Lower lobe of right lung (tissue), 2 donors: ENCODE data around the gene OR52H1. TPM values are rescaled to one million over a fixed set of nuclear protein-coding genes. Genes with fewer than 3 reads are reported as not detected.
"Not testable (repeated sequence)": the region's sequence is repeated elsewhere in the genome, so short reads cannot be mapped to it uniquely, and the experiment has no call there.

Experiments
- ATAC-seq, 2 donors: fragments of 200-7000 bp; cut with Tn5 transposase; one replicate each; pipeline ENCODE4 v1.9.1; 2020 to 2022; ENCODE audit warnings: mild to moderate bottlenecking in 2 of 2, moderate library complexity in 2 of 2
- DNase-seq: peaks from one replicate; pipeline ENCODE4 v3.0.0-alpha.2; 2020
- H3K27ac ChIP-seq: fragments of 200-600 bp; one replicate; pipeline ENCODE4 v1.8.0; 2022
- H3K27me3 ChIP-seq: fragments of 200-600 bp; one replicate; pipeline ENCODE4 v1.8.0; 2022; ENCODE audit warnings: low read depth
- H3K36me3 ChIP-seq: fragments of 200-600 bp; one replicate; pipeline ENCODE4 v1.8.0; 2022; ENCODE audit warnings: mild to moderate bottlenecking
- H3K4me1 ChIP-seq: fragments of 200-600 bp; one replicate; pipeline ENCODE4 v1.8.0; 2022
- H3K4me3 ChIP-seq: fragments of 200-600 bp; one replicate; pipeline ENCODE4 v1.8.0; 2022; ENCODE audit warnings: mild to moderate bottlenecking
- H3K9me3 ChIP-seq: fragments of 200-600 bp; one replicate; pipeline ENCODE4 v1.8.0; 2022
- intact Hi-C: fragments of 100-400 bp; cut with DNase I; formaldehyde crosslinking; loops from one replicate; pipeline ENCODE4 v1.11.0; 2022
- total RNA-seq: library from RNA; stranded (reverse); fragmentation: NEBNext Ultra II Directional; extraction: Animal tissue kit (Norgen Biotek cat#: 25700); gene quantifications from one replicate; pipeline ENCODE4 v1.2.1, GENCODE V29; 2021
- TF ChIP-seq, protein P1 (sequence below): fragments of 200-600 bp; IDR thresholded peaks from one replicate; pipeline ENCODE4 v1.8.0; 2022; ENCODE audit warnings: antibody characterized with exemption, mild to moderate bottlenecking
- donor health status: DM: no; HTN: yes; CAD: no; lungs with severe emphysema.

Gene OR52H1
- total RNA-seq, 1 donor from 2014 or later, result 0.35 TPM

GRCh38 chr11:5591613-5592012 is 43.3 kb upstream of the OR52H1 start:
- H3K27ac ChIP-seq, result no peak overlapping the region
- no peak overlapping the region for H3K4me3 ChIP-seq
- TF ChIP-seq, protein P1, sequence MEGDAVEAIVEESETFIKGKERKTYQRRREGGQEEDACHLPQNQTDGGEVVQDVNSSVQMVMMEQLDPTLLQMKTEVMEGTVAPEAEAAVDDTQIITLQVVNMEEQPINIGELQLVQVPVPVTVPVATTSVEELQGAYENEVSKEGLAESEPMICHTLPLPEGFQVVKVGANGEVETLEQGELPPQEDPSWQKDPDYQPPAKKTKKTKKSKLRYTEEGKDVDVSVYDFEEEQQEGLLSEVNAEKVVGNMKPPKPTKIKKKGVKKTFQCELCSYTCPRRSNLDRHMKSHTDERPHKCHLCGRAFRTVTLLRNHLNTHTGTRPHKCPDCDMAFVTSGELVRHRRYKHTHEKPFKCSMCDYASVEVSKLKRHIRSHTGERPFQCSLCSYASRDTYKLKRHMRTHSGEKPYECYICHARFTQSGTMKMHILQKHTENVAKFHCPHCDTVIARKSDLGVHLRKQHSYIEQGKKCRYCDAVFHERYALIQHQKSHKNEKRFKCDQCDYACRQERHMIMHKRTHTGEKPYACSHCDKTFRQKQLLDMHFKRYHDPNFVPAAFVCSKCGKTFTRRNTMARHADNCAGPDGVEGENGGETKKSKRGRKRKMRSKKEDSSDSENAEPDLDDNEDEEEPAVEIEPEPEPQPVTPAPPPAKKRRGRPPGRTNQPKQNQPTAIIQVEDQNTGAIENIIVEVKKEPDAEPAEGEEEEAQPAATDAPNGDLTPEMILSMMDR, result no peak
- no peaks in the 10 kb centered on the region for H3K36me3 ChIP-seq
- H3K9me3 ChIP-seq, result no peaks in the 10 kb centered on the region
- no peaks in the 10 kb centered on the region for H3K27me3 ChIP-seq
- DNase-seq (no peak), ATAC-seq (no peak)
- H3K4me1 ChIP-seq, result no peaks in the 10 kb centered on the region
- intact Hi-C loops, result no loop called here

- H3K27me3 ChIP-seq, H3K4me1 ChIP-seq, H3K4me3 ChIP-seq, intact Hi-C loops, H3K9me3 ChIP-seq, ATAC-seq, H3K36me3 ChIP-seq, DNase-seq, H3K27ac ChIP-seq: not testable (repeated sequence)
These were observed 41.6 kb upstream of the OR52H1 start for GRCh38 chr11:5589906-5590305.

GRCh38 chr11:5584458-5584857 is 36.1 kb upstream of the OR52H1 start:
- H3K4me1 ChIP-seq, H3K27me3 ChIP-seq, ATAC-seq, intact Hi-C loops, H3K9me3 ChIP-seq, H3K4me3 ChIP-seq, H3K36me3 ChIP-seq, H3K27ac ChIP-seq, DNase-seq: not testable (repeated sequence)

- no peak for ATAC-seq
These were observed 32.7 kb upstream of the OR52H1 start for GRCh38 chr11:5581014-5581413.

DNA sequence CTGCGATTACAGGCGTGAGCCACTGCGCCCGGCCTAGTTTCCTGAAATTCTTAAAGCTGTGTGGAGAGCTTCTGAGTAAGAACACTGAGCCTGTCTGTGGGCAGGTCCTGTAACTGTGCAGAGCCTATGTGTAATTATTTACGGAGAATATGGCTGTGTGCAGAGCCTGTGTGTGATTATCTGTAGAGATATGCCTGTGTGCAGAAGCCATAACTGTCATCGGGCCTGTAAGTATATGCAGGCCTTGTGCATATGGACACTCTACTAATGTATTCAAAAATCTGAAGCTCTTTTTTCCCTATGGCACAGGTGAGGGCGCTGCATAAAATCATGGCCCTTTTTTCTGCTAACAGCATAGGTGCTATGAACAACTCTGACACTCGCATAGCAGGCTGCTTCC is 32.2 kb upstream of the OR52H1 start, which contains the start of gene OR52B6:
OR52B6 (plus strand) TSS at position 301 of the 400 bp plus-strand sequence; CDS start at position 301, 0 bp downstream.
- Histone ChIP-seq H3K4me1 (no peaks in the 10 kb centered on the region), H3K36me3 (no peaks in the 10 kb centered on the region), H3K4me3 (no peak within 1 kb of the TSS), H3K27me3 (no peaks in the 10 kb centered on the region), H3K9me3 (no peaks in the 10 kb centered on the region), H3K27ac (no peak within 1 kb of the TSS)
- ATAC-seq, result no peak
- TF ChIP-seq, protein P1, result no peak
- intact Hi-C loops, result no loop called here
- no peak for DNase-seq

More at GRCh38 chr11:5581014-5581413, 32.7 kb upstream of the OR52H1 start:
- H3K36me3 ChIP-seq, result no peaks in the 10 kb centered on the region
- no peak for DNase-seq
- H3K9me3 ChIP-seq, result no peaks in the 10 kb centered on the region
- H3K4me3 ChIP-seq, result no peak overlapping the region
- H3K27me3 ChIP-seq, result no peaks in the 10 kb centered on the region
- intact Hi-C loops, result no loop called here
- H3K27ac ChIP-seq, result no peak overlapping the region
- TF ChIP-seq, protein P1, result no peak
- H3K4me1 ChIP-seq, result no peaks in the 10 kb centered on the region

DNA sequence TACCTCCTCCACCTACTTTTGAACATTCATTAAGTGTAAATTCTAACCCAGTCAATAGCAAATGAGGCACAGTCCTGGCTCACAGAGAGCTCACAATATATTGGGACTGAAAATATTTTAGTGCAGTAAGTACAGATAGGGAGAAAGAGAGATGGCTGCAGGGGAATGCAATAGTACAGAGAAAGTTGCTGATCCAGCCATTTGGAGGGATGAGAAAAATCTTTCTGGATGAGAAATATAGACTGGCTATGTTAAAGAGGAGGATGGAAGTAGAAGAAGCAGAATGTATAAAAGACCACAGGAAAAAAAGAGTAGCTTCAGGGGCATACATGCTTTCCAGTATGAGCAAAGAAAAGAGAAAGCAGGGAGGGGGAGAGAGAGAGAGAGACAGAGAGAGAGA is 28.8 kb upstream of the OR52H1 start:
- no peak for DNase-seq
- intact Hi-C loops, result no loop called here
- H3K27me3 ChIP-seq, result no peaks in the 10 kb centered on the region
- H3K9me3 ChIP-seq, result no peaks in the 10 kb centered on the region
- no peak overlapping the region for H3K27ac ChIP-seq
- ATAC-seq, result no peak
- H3K4me3 ChIP-seq, result no peak overlapping the region
- H3K36me3 ChIP-seq, result no peaks in the 10 kb centered on the region
- H3K4me1 ChIP-seq, result no peaks in the 10 kb centered on the region
- TF ChIP-seq, protein P1, result no peak

GRCh38 chr11:5575152-5575551 is 26.8 kb upstream of the OR52H1 start:
- intact Hi-C loops, result no loop called here
- H3K4me3 ChIP-seq, result no peak overlapping the region
- ATAC-seq, result no peak

More at GRCh38 chr11:5575152-5575551, 26.8 kb upstream of the OR52H1 start:
- H3K9me3 ChIP-seq, result no peaks in the 10 kb centered on the region
- H3K4me1 ChIP-seq, result no peaks in the 10 kb centered on the region
- no peaks in the 10 kb centered on the region for H3K27me3 ChIP-seq
- TF ChIP-seq, protein P1, result no peak
- H3K36me3 ChIP-seq, result no peaks in the 10 kb centered on the region
- no peak overlapping the region for H3K27ac ChIP-seq
- DNase-seq, result no peak
